Stimulated activated CD4-positive, alpha-beta T cell treated with anti-CD3 and anti-CD28 coated beads, Interleukin-4, amount 100 ng/mL, for 1 hour (primary cell): ENCODE results near the gene ARFIP1.
"Not testable (repeated sequence)": the region's sequence is repeated elsewhere in the genome, so short reads cannot be mapped to it uniquely, and the experiment has no call there.

Experiments used
- DNase-seq: peaks from one replicate; pipeline ENCODE4 v3.0.0-alpha.2; 2020

ARFIP1 gene

GRCh38 chr4:152847376-152847775, 67.6 kb downstream of the ARFIP1 start:
- no peak for DNase-seq

DNA sequence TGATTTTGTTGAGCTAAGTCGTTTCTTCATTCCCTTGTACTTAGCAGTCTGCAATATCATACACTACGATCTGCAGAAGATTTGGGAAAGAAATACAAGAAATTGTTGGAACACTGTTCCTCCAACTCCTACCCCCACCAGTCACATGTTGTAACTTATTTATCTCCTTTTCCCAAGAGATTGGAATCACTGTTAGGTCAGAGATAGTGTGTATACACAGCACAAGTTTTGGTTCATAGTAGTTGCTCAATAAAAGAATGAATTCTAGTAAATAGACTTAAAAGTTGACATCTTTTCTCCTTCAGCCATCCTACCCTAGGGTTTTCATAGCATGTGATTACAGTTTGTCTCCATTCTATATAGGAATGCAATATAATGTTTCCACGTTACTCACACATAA, 68.8 kb downstream of the ARFIP1 start:
- DNase-seq = no peak

DNA sequence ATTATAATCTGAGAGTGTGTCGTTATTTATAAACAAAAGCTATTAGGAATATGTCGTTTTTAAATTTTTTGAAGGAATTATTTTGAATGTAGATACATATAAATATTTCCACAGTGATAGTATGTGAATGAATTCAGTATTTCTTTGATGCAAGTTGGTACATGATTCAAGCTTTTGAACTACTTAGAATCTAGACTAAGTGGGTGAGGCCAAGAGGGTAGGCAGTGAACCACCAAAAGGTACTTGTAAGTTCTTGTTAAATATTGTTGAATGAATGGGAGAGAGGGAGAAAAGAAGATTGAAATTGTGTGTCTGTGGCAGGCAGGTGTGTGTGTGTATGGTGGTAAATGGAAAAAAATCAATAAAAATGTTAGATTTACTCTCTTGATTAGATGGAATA, 69.6 kb downstream of the ARFIP1 start:
- DNase-seq = no peak

GRCh38 chr4:152850377-152850776, 70.6 kb downstream of the ARFIP1 start:
- DNase-seq = no peak

- no peak for DNase-seq
Observed at GRCh38 chr4:152851226-152851625, 71.5 kb downstream of the ARFIP1 start.

DNA sequence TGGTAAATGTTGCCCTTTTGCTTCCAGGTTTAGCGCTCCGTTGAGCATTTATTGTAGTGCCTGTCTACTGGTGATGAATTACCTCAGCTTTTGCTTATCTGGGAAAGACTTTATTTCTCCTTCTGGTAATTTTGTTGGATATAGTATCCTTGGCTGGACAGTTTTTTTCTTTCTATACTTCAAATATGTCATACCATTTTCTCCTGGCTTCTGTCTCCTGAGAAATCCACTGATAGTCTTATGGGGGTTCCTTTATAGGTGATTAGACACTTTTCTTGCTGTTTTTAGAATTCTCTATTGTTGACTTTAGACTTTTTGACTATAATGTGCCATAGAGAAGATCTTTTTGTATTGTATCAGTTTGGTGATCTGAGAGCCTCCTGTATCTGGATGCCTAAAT, 73.5 kb downstream of the ARFIP1 start:
- no peak for DNase-seq

DNA sequence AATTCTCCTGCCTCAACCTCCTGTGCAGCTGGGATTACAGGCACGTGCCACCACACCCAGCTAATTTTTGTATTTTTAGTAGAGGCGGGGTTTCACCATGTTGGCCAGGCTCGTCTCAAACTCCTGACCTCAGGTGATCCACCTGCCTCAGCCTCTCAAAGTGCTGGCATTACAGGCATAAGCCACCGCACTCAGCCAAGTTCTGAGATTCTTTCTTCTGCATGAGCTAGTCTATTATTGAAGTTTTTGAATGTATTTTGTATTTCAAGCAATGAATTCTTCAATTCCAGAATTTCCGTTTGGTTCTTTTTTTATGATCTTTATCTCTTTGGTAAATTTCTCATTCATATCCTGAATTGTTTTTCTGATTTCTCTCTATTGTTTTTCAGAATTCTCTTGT, 74.3 kb downstream of the ARFIP1 start:
- DNase-seq = not testable (repeated sequence)

DNA sequence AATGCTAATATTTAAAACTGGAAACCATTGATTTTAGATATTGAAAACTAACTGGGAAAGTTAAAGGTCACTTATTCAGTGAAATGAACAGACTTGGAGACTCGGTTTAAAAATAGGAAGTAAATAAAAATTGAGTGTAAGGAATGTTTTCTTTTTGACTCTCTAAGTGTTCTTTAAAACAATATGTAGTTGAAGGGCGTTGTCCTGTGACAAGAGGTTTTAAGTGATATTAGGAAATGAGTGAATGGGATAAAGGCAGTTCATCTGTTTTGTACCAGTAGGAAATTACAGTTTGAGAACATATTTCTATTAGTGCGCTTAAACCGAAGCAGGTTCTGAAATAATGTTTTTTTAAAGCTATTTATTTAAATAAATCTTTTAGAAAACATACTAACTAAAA, 77.2 kb downstream of the ARFIP1 start:
- DNase-seq = no peak

DNA sequence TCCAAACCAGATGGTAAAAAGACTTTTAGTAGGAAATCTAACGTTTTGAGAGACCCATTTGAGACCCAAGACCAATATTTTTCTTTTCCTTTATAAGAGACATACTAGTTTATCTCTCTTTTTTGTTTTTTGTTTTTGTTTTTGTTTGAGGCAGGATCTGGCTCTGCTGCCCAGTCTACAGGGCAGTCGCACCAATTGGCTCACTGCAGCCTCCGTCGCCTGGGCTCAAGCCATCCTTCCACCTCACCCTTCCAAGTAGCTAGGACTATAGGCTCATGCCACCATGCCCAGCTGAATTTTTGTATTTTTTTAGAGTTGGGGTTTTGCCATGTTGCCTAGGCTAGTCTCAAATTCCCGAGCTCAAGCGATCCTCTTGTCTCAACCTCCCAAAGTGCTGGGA, 79.2 kb downstream of the ARFIP1 start:
- no peak for DNase-seq

GRCh38 chr4:152860046-152860445, 80.3 kb downstream of the ARFIP1 start:
- no peak for DNase-seq

- DNase-seq = no peak
Observed at GRCh38 chr4:152862608-152863007, 82.9 kb downstream of the ARFIP1 start.

DNA sequence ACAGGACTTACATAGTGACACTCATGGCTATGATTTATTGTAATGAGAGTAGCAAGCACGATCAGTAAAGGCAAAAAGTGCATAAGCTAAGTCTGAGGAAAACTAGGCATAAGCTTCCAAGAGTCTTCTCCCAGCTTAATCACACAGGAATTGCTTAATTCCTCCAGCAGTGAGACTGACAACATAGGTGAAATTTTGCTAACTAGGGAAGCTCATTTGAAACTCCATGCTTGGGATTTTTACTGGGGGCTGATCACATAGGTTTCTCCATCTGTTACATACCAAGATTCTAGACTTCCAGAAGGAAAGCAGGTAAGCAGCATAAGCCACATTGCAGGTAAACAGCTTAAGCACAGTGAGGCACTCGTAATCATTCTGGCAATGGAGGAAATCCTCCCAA, 84.6 kb downstream of the ARFIP1 start:
- no peak for DNase-seq

- DNase-seq = not testable (repeated sequence)
Observed at GRCh38 chr4:152866432-152866993, 86.8 kb downstream of the ARFIP1 start.

DNA sequence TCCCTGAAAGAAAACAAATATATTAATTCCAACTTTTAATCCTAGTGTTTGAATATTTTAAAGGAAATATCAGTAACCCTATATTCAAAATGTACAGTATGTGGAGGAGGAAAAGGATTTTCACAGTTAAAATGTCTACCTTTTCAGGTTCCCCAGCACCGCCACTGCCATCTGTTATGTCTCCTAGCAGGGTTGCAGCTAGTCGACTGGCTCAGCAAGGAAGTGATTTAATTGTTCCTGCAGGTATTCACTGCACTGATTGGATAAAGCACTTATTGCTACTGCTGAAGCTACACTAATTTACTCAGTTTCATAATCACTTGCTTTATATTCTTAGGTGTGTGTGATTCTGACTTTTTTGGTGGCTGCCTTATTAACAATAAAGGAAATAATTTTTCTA, 90.9 kb downstream of the ARFIP1 start:
- no peak for DNase-seq

DNA sequence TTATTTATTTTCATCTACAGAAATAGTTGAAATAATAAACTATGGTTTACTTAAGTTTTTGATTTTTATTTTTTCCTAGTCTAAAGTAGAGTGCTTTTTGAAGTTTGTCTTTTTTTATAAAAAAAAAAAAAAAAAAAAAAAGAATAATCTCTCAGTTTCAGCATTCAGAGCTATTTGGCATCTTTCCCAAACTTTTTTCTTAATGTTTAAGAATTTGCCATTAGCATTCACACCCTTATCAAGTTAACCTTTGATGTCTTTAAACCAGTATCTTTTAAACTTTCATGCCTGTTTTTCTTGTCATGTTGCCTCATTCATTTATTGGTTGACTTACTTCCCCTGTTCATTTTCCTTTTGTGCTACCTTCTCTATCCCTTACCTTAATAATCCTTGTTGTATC, 95.5 kb downstream of the ARFIP1 start:
- no peak for DNase-seq

- DNase-seq = no peak
Observed at GRCh38 chr4:152877868-152878267, 98.1 kb downstream of the ARFIP1 start.

DNA sequence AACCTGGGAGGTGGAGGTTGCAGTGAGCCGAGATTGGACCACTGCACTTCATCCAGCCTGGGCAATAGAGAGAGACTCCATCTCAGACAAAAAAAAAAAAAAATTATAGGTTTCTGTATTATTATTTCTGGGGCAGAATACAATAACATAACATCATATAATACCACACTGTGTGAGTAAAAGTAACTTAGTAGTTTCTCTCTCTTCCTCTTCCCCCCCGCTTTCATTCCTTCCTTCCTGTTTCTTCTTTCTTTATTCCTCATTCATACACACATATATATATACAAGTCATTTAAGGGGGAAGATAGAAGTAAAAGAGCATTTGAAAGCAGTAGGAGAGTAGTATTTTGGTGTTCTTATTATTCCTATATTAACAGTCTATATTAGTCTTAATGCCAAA, 100.5 kb downstream of the ARFIP1 start:
- DNase-seq = no peak

GRCh38 chr4:152881974-152882373, 102.2 kb downstream of the ARFIP1 start:
- DNase-seq = no peak

- no peak for DNase-seq
Observed at GRCh38 chr4:152885185-152885584, 105.4 kb downstream of the ARFIP1 start.

DNA sequence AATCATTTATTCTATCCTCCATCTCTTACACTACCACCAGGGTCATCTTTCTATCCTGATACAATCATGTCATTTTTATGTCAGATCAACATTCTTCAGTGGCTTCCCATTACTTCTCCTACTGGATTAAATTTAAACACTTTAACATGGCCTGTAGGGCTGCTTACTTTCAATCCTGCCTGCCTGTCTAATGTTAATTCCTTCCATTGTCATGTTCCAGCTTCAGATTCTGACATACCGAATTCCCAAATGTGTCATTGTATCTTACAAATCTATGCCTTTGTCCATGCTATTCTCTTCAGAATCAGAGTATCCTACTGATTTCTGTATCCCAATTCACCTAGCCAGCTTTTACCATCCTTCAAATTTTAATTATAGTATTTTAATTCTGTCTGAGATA, 106.4 kb downstream of the ARFIP1 start:
- no peak for DNase-seq

DNA sequence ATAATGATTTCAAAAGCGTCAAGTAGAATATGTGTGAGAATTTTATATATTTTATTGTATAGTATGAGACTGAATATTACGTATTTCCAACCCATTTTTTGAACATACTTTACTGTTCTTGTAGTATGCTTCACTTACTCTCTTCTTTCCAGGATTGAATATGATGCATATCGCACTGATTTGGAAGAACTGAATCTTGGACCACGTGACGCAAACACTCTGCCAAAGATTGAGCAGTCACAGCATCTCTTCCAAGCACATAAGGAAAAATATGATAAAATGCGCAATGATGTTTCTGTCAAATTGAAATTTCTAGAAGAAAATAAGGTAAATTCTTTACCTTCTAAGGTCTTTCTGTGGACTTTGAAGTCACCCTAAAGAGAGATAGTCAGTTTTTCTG, 108.2 kb downstream of the ARFIP1 start:
- DNase-seq = no peak

GRCh38 chr4:152892974-152893373, 113.2 kb downstream of the ARFIP1 start:
- no peak for DNase-seq

DNA sequence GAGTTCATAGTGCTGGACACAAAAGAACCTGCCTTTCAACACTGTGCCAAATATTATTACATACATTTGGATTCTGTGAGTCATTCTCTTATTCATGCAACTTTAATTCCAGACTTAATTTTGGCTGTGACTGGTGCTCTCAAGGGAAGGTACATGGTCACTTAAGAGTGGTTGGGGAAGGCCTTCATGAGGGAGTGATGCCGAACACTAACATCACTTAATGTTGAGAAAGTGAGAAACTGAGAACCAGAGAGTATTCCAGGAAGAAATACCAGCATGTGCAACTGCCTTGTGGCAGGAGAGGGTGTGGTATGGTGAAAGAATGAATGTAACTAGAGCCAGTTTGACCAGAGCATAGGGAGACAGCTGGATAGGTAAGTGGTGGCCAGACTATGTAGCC, 114.9 kb downstream of the ARFIP1 start:
- DNase-seq = no peak

DNA sequence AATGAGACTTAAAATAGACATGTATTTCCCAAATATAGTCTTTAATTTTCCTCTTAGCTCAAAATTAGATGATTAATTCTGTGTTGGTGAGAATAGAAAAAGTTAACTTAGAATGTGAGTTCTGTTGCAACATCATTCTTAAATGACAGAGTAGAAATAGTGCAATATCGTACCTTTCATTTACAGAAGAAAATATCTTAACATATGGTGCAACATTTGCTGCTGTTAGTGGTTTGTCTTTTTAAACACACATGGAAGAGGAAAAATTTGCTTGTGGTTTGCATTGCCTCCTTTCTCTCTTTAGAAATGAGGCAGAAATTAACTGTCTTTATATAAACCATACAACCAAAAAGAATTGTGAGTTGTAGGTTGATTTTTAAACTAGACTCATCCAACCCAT, 117.1 kb downstream of the ARFIP1 start:
- DNase-seq = no peak

DNA sequence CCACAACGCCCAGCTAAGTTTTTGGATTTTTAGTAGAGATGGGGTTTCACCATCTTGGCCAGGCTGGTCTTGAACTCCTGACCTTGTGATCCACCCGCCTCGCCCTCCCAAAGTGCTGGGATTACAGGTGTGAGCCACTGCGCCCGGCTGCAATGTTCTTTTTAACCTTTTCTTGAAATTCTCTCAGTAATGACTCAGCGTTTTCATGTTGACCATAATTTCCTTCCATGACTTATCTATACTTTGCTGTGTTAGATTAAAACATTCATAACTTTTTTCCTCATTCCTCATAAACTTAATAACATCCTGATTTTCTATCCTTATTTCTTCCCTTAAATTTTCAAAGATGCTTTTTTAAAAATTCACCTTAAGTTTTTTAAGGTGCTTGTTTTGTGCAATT, 118.4 kb downstream of the ARFIP1 start:
- not testable (repeated sequence) for DNase-seq

- no peak for DNase-seq
Observed at GRCh38 chr4:152898606-152899005, 118.9 kb downstream of the ARFIP1 start.
